ENCODE results near the gene FARP2. TPM values are rescaled to one million over a fixed set of nuclear protein-coding genes. Genes with fewer than 3 reads are reported as not detected.

FARP2 gene
- total RNA-seq, 1 experiment from 2014 or later = 89.1 TPM

DNA sequence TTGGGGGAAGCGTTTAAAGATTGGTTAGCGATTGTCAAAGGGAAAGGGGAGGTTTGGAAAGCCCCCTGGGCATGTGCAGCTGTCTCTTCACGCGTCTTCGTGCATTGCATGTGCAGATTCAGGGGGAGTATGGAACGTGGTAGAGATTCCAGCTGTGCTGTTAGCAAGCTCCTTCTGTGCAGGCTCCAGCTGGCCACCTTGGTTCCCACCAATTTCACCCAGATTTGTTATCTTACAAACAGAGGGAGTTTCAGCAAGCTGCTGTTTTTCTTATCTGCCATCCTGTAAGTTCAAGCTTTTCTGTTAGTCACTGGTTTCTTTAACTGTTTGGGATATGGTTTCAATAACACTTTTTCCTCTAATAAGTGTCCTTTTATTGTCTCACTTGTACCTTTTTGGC is 30.4 kb downstream of the FARP2 start:
- Histone ChIP-seq H3K4me1 (replicated peaks; ENCODE audit: insufficient read depth) (no peaks in the 10 kb centered on the region), H4K20me1 (ENCODE audit: insufficient read depth) (no peaks in the 10 kb centered on the region), H2AFZ (no peak overlapping the region), H3K9me3 (ENCODE audit: insufficient read depth, low read depth) (no peaks in the 10 kb centered on the region), H3F3A (ENCODE audit: insufficient read depth, low read depth) (no peaks in the 10 kb centered on the region), H3K4me3 (no peak overlapping the region), H3K27me3 (ENCODE audit: insufficient read depth, low read depth) (no peaks in the 10 kb centered on the region), H3K79me2 (ENCODE audit: low read depth) (0 out of 2 replicates have a peak, but pooled peaks cover 10% of the 10 kb centered on the region), H3K4me2 (no peak overlapping the region), H3K27ac (no peak overlapping the region), H3K36me3 (ENCODE audit: low read depth) (peaks cover 7% of the 10 kb centered on the region), H3K9me2 (ENCODE audit: insufficient read depth) (no peaks in the 10 kb centered on the region)
- intact Hi-C loops (cut with micrococcal nuclease; ENCODE audit: unreplicated experiment) = no loop called here
- no peak for TF ChIP-seq EZH2 (IDR thresholded peaks at IDR 0.05; ENCODE audit: low read depth)
- TF ChIP-seq CTCF (conservative IDR thresholded peaks at IDR 0.05) = no peak
- DNase-seq = no peak
- BruUV-seq (replicated peaks) = no TSS peak
- CTCF ChIA-PET = no interaction called here
- POLR2A ChIA-PET (ENCODE audit: unreplicated experiment) = no interaction called here

DNA sequence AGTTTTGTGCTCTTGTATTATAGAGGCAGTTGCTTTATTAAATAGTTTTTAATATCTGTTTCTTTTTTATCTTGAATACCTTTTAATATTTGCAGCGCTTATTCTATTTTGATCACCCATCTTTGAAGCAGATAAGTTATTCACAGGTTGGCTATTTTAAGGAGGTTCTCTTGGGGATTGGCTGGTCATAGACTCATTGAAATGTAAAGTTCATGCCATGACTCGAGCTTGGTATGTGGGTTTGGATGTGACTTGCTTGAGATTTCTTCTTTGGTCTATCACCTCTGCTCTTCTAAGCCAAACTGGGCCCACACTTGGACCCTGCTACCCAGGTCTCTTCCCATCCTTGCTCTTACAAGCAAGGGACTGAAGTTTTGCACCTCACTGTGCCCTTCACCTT is 33.6 kb downstream of the FARP2 start:
- Histone ChIP-seq H3K4me3 (no peak overlapping the region), H2AFZ (no peak overlapping the region), H3K9me3 (ENCODE audit: insufficient read depth, low read depth) (no peaks in the 10 kb centered on the region), H3K4me2 (no peak overlapping the region), H3K36me3 (ENCODE audit: low read depth) (peaks cover 7% of the 10 kb centered on the region), H3K4me1 (replicated peaks; ENCODE audit: insufficient read depth) (no peaks in the 10 kb centered on the region), H3K79me2 (ENCODE audit: low read depth) (0 out of 2 replicates have a peak, but pooled peaks cover 10% of the 10 kb centered on the region), H3K9me2 (ENCODE audit: insufficient read depth) (no peaks in the 10 kb centered on the region), H3K27me3 (ENCODE audit: insufficient read depth, low read depth) (no peaks in the 10 kb centered on the region), H3F3A (ENCODE audit: insufficient read depth, low read depth) (0 out of 2 replicates have a peak, but pooled peaks cover 5% of the 10 kb centered on the region), H4K20me1 (ENCODE audit: insufficient read depth) (no peaks in the 10 kb centered on the region; the same call in 1 of the 2 replicates), H3K27ac (no peak overlapping the region)
- BruUV-seq (replicated peaks) = no TSS peak
- ChIA-PET CTCF (no interaction called here), POLR2A (ENCODE audit: unreplicated experiment) (no interaction called here)
- intact Hi-C loops (cut with micrococcal nuclease; ENCODE audit: unreplicated experiment) = no loop called here
- DNase-seq = no peak
- TF ChIP-seq CTCF (conservative IDR thresholded peaks at IDR 0.05) (no peak), EZH2 (IDR thresholded peaks at IDR 0.05; ENCODE audit: low read depth) (no peak)

GRCh38 chr2:241390301-241391206 is 34.5 kb downstream of the FARP2 start:
- no peak for TF ChIP-seq EZH2 (IDR thresholded peaks at IDR 0.05; ENCODE audit: low read depth)
- TF ChIP-seq CTCF (conservative IDR thresholded peaks at IDR 0.05) = no peak
- BruUV-seq (replicated peaks) = no TSS peak
- DNase-seq = no peak
- intact Hi-C loops (cut with micrococcal nuclease; ENCODE audit: unreplicated experiment) = no loop called here
- Histone ChIP-seq H3K4me2 (no peak overlapping the region), H3K79me2 (ENCODE audit: low read depth) (0 out of 2 replicates have a peak, but pooled peaks cover 10% of the 10 kb centered on the region), H3K36me3 (ENCODE audit: low read depth) (peaks cover 7% of the 10 kb centered on the region), H3K4me1 (replicated peaks; ENCODE audit: insufficient read depth) (no peaks in the 10 kb centered on the region), H3K9me2 (ENCODE audit: insufficient read depth) (no peaks in the 10 kb centered on the region), H4K20me1 (ENCODE audit: insufficient read depth) (no peaks in the 10 kb centered on the region; the same call in 1 of the 2 replicates), H2AFZ (no peak overlapping the region), H3K27ac (no peak overlapping the region), H3K27me3 (ENCODE audit: insufficient read depth, low read depth) (no peaks in the 10 kb centered on the region), H3K4me3 (no peak overlapping the region), H3K9me3 (ENCODE audit: insufficient read depth, low read depth) (no peaks in the 10 kb centered on the region), H3F3A (ENCODE audit: insufficient read depth, low read depth) (0 out of 2 replicates have a peak, but pooled peaks cover 5% of the 10 kb centered on the region)
- ChIA-PET CTCF (no interaction called here), POLR2A (ENCODE audit: unreplicated experiment) (no interaction called here)

All from PC-9 (cell line).